ENCODE results near the gene NFAM1.

NFAM1 gene

DNA sequence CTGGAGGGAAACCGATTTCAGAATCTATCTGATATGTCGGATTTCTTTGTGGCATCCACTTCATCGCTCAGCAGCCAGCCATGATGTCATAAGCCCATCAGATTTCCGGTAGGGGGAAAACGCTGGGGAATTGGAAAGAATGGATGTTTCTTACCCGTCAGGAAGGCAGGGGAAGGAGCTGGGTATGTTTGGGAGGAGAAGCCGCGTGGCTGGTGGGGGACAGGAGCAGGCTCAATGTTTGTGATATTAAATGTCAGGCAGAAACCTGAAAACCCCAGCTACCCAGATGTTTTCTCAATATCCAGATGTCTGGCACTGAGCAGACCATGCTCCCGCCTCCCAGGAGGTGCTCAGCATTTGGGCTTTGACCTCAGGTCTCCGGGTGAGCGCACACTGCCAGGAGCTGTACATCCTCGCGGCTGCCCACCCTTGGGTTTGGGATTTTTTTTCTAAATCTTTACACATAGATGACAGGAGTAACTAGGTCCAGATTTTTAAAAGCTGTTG is 67.5 kb downstream of the NFAM1 start:
- no peak overlapping the region for H2AFZ ChIP-seq (ENCODE audit: low read depth, low read length, severe bottlenecking)
- no peaks in the 10 kb centered on the region for H4K20me1 ChIP-seq (ENCODE audit: low read depth, low read length)
- no peaks in the 10 kb centered on the region for H3K9me2 ChIP-seq (replicated peaks; ENCODE audit: insufficient read depth, low read length)
- no peaks in the 10 kb centered on the region for H3K27me3 ChIP-seq (ENCODE audit: low read length)
- no peak overlapping the region for H3K4me3 ChIP-seq (ENCODE audit: insufficient read depth, low read length, poor library complexity, severe bottlenecking)
- TF ChIP-seq EZH2phosphoT487 (conservative IDR thresholded peaks at IDR 0.05; ENCODE audit: low read length) = no peak
- TF ChIP-seq, protein P1, sequence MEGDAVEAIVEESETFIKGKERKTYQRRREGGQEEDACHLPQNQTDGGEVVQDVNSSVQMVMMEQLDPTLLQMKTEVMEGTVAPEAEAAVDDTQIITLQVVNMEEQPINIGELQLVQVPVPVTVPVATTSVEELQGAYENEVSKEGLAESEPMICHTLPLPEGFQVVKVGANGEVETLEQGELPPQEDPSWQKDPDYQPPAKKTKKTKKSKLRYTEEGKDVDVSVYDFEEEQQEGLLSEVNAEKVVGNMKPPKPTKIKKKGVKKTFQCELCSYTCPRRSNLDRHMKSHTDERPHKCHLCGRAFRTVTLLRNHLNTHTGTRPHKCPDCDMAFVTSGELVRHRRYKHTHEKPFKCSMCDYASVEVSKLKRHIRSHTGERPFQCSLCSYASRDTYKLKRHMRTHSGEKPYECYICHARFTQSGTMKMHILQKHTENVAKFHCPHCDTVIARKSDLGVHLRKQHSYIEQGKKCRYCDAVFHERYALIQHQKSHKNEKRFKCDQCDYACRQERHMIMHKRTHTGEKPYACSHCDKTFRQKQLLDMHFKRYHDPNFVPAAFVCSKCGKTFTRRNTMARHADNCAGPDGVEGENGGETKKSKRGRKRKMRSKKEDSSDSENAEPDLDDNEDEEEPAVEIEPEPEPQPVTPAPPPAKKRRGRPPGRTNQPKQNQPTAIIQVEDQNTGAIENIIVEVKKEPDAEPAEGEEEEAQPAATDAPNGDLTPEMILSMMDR (IDR thresholded peaks at IDR 0.05; ENCODE audit: insufficient read depth, low read length, poor library complexity, severe bottlenecking) = no peak
- H3K36me3 ChIP-seq (ENCODE audit: low read length) = no peaks in the 10 kb centered on the region
- no peak overlapping the region for H3K27ac ChIP-seq (ENCODE audit: low read depth, low read length)
- no peaks in the 10 kb centered on the region for H3K9me3 ChIP-seq (ENCODE audit: insufficient read depth, low read length)
- no peak overlapping the region for H3K4me2 ChIP-seq (ENCODE audit: low read depth, low read length, poor library complexity, severe bottlenecking)
- H3F3A ChIP-seq (ENCODE audit: insufficient read depth) = 0 out of 2 replicates have a peak, but pooled peaks cover 3% of the 10 kb centered on the region
- no peak overlapping the region for H3K9ac ChIP-seq (ENCODE audit: low read length)
- H3K79me2 ChIP-seq (ENCODE audit: insufficient read depth, low read length) = no peaks in the 10 kb centered on the region

DNA sequence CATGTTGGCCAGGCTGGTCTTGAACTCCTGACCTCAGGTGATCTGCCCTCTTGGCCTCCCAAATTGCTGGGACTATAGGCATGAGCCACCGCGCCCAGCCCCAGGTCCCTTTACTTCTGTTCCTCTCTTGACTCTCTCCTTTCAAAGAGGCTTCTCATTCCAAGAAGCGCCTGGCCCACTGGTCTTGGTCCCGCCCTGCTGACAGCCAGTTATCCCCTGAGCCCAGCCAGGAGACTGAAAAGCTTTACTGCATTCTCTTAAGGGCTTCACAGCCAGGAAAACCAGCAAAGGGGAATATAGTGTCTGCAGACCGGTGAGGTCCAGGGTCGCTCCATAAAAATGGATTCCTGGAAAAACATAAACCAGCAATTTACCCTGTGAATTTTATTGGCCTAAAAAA is 68.3 kb downstream of the NFAM1 start:
- no peaks in the 10 kb centered on the region for H3F3A ChIP-seq (ENCODE audit: insufficient read depth)
- no peak overlapping the region for H3K9ac ChIP-seq (ENCODE audit: low read length)
- H4K20me1 ChIP-seq (ENCODE audit: low read depth, low read length) = no peaks in the 10 kb centered on the region
- H3K4me2 ChIP-seq (ENCODE audit: low read depth, low read length, poor library complexity, severe bottlenecking) = no peak overlapping the region
- no peaks in the 10 kb centered on the region for H3K79me2 ChIP-seq (ENCODE audit: insufficient read depth, low read length)
- H2AFZ ChIP-seq (ENCODE audit: low read depth, low read length, severe bottlenecking) = no peak overlapping the region
- no peaks in the 10 kb centered on the region for H3K9me3 ChIP-seq (ENCODE audit: insufficient read depth, low read length)
- no peaks in the 10 kb centered on the region for H3K9me2 ChIP-seq (replicated peaks; ENCODE audit: insufficient read depth, low read length)
- TF ChIP-seq EZH2phosphoT487 (conservative IDR thresholded peaks at IDR 0.05; ENCODE audit: low read length) = no peak
- TF ChIP-seq, protein P1 (IDR thresholded peaks at IDR 0.05; ENCODE audit: insufficient read depth, low read length, poor library complexity, severe bottlenecking) = no peak
- H3K4me3 ChIP-seq (ENCODE audit: insufficient read depth, low read length, poor library complexity, severe bottlenecking) = no peak overlapping the region
- no peaks in the 10 kb centered on the region for H3K27me3 ChIP-seq (ENCODE audit: low read length)
- no peaks in the 10 kb centered on the region for H3K36me3 ChIP-seq (ENCODE audit: low read length)
- H3K27ac ChIP-seq (ENCODE audit: low read depth, low read length) = no peak overlapping the region

DNA sequence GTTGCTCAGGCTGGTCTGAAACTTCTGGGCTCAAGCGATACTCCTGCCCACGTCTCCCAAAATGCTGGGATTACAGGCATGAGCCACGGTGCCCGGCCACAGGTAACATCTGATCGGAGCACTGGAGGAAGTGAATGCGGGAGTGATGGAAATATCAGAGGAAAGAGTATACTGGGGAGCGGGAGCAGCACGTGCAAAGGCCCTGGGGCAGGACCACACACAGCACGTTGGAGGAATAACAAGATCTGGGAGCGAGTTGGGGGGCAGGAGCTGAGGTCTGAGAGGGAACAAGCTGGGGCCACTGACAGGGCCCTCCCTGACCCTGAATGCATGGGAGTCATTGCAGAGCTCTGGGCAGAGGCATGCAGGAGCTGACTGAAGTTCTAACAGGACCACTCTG is 70.7 kb downstream of the NFAM1 start:
- Histone ChIP-seq H2AFZ (ENCODE audit: low read depth, low read length, severe bottlenecking) (no peak overlapping the region), H3F3A (ENCODE audit: insufficient read depth) (no peaks in the 10 kb centered on the region), H3K9ac (ENCODE audit: low read length) (no peak overlapping the region), H3K9me3 (ENCODE audit: insufficient read depth, low read length) (no peaks in the 10 kb centered on the region), H3K27ac (ENCODE audit: low read depth, low read length) (no peak overlapping the region), H3K9me2 (replicated peaks; ENCODE audit: insufficient read depth, low read length) (no peaks in the 10 kb centered on the region), H3K27me3 (ENCODE audit: low read length) (no peaks in the 10 kb centered on the region), H3K36me3 (ENCODE audit: low read length) (no peaks in the 10 kb centered on the region), H3K79me2 (ENCODE audit: insufficient read depth, low read length) (no peaks in the 10 kb centered on the region), H4K20me1 (ENCODE audit: low read depth, low read length) (no peaks in the 10 kb centered on the region), H3K4me3 (ENCODE audit: insufficient read depth, low read length, poor library complexity, severe bottlenecking) (no peak overlapping the region), H3K4me2 (ENCODE audit: low read depth, low read length, poor library complexity, severe bottlenecking) (no peak overlapping the region)
- TF ChIP-seq EZH2phosphoT487 (conservative IDR thresholded peaks at IDR 0.05; ENCODE audit: low read length) = no peak
- TF ChIP-seq, protein P1 (IDR thresholded peaks at IDR 0.05; ENCODE audit: insufficient read depth, low read length, poor library complexity, severe bottlenecking) = no peak
